Choroid plexus epithelial cell (primary cell): ENCODE data around the gene RXFP2.

ENCODE experiments used
- DNase-seq: peaks from one replicate; pipeline ENCODE4 v3.0.0-alpha.2; 2010; ENCODE audit warnings: low read depth
- H3K4me3 ChIP-seq: 2 replicates; pipeline ENCODE4 v1.5.1; 2011; ENCODE audit warnings: low read depth, mild to moderate bottlenecking, control low read depth, low read length, moderate library complexity
- TF ChIP-seq, protein P1 (sequence below): conservative IDR thresholded peaks from 2 replicates; pipeline ENCODE4 v1.5.1; 2011; ENCODE audit warnings: low read depth, mild to moderate bottlenecking, control low read depth, inconsistent platforms, low read length, moderate library complexity

RXFP2 gene

DNA sequence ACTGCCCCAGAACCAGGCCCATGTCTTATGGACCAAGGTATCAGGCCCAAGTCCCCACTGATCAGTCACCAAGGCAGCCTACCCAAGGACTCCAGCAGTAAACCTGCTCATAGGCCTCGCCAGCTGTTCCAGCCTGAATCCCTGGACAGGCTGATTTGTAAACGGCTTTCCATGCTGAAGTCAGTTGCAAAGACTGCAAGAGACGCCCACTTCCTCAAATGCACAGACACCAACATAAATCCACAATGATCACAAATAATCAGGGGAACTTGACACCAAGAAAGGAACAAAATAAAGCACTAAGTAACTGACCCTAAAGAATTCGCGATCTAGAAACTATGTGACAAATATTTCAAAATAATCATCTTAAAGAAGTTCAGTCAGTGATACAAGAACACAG is 75.2 kb downstream of the RXFP2 start:
- H3K4me3 ChIP-seq = no peak overlapping the region
- no peak for DNase-seq
- TF ChIP-seq, protein P1, sequence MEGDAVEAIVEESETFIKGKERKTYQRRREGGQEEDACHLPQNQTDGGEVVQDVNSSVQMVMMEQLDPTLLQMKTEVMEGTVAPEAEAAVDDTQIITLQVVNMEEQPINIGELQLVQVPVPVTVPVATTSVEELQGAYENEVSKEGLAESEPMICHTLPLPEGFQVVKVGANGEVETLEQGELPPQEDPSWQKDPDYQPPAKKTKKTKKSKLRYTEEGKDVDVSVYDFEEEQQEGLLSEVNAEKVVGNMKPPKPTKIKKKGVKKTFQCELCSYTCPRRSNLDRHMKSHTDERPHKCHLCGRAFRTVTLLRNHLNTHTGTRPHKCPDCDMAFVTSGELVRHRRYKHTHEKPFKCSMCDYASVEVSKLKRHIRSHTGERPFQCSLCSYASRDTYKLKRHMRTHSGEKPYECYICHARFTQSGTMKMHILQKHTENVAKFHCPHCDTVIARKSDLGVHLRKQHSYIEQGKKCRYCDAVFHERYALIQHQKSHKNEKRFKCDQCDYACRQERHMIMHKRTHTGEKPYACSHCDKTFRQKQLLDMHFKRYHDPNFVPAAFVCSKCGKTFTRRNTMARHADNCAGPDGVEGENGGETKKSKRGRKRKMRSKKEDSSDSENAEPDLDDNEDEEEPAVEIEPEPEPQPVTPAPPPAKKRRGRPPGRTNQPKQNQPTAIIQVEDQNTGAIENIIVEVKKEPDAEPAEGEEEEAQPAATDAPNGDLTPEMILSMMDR = no peak

- DNase-seq = no peak
These were observed 76.2 kb downstream of the RXFP2 start for GRCh38 chr13:31815361-31816144.

GRCh38 chr13:31818236-31818635 is 78.9 kb downstream of the RXFP2 start:
- no peak overlapping the region for H3K4me3 ChIP-seq
- no peak for DNase-seq
- TF ChIP-seq, protein P1 = no peak

More at GRCh38 chr13:31815361-31816144, 76.2 kb downstream of the RXFP2 start:
- no peak overlapping the region for H3K4me3 ChIP-seq
- TF ChIP-seq, protein P1 = no peak

- DNase-seq = peak; percentile 69
- no peak overlapping the region for H3K4me3 ChIP-seq
- TF ChIP-seq, protein P1 = peak; percentile 45
These were observed 85.6 kb downstream of the RXFP2 start for GRCh38 chr13:31824705-31825517.

DNA sequence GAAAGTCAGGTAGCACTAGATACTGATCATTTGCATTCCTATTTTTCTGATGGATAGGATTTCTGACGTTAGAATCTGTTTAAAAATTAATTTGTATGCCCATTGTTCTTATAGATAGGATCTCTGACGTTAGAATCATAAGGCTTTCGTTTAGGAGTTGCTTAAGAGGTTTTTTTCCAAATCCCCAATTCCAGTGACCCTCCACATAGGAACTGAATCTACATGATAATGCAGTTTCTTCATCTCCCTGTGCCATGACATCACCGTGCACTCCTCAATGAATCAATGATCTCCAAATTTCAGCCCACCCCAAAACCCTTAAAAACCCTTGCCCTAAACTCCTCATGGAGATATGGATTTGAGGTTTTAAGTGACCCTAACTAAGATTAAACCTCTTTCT is 87.2 kb downstream of the RXFP2 start:
- no peak overlapping the region for H3K4me3 ChIP-seq
- TF ChIP-seq, protein P1 = no peak
- no peak for DNase-seq

GRCh38 chr13:31827707-31828106 is 88.4 kb downstream of the RXFP2 start:
- H3K4me3 ChIP-seq = no peak overlapping the region
- TF ChIP-seq, protein P1 = no peak
- no peak for DNase-seq

DNA sequence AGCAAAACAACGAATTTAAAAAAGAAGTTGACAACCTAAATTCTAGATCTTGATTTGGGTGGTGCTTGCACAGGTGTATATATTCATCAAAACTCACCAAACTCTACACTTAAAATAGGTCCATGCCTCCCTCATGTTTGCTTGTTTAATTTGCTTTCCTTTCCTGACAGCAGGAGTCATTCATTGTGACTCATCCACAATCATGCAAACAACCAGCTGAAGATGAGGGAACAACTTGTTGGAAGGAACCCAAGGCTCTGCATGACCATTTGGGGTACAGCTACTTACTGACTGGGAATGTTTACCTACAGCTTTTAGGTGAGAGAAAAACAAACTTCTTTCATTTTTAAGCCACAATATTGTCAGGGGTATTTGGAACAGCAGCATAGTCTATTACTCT is 96.6 kb downstream of the RXFP2 start:
- TF ChIP-seq, protein P1 = no peak
- H3K4me3 ChIP-seq = no peak overlapping the region
- peak; percentile 77 for DNase-seq
